ENCODE results near the gene LFNG.

Gene LFNG

GRCh38 chr7:2503056-2503941, 16.3 kb upstream of the LFNG start:
- DNase-seq (ENCODE audit: low read depth, low spot score) = no peak

- no peak for DNase-seq (ENCODE audit: low read depth, low spot score)
These were observed 15.3 kb upstream of the LFNG start for GRCh38 chr7:2504128-2504888.

GRCh38 chr7:2504889-2505375, 14.6 kb upstream of the LFNG start:
- no peak for DNase-seq (ENCODE audit: low read depth, low spot score)

GRCh38 chr7:2505401-2505800, 14.2 kb upstream of the LFNG start:
- no peak for DNase-seq (ENCODE audit: low read depth, low spot score)

- no peak for DNase-seq (ENCODE audit: low read depth, low spot score)
These were observed 12.2 kb upstream of the LFNG start for GRCh38 chr7:2507208-2507916.

- no peak for DNase-seq (ENCODE audit: low read depth, low spot score)
These were observed 11.7 kb upstream of the LFNG start for GRCh38 chr7:2507917-2508306.

GRCh38 chr7:2508327-2509215, 11.0 kb upstream of the LFNG start:
- DNase-seq (ENCODE audit: low read depth, low spot score) = no peak

- DNase-seq (ENCODE audit: low read depth, low spot score) = no peak
These were observed 10.2 kb upstream of the LFNG start for GRCh38 chr7:2509298-2509906.

- no peak for DNase-seq (ENCODE audit: low read depth, low spot score)
These were observed 9.3 kb upstream of the LFNG start for GRCh38 chr7:2510130-2510776.

GRCh38 chr7:2510909-2511768, 8.4 kb upstream of the LFNG start:
- DNase-seq (ENCODE audit: low read depth, low spot score) = no peak

GRCh38 chr7:2511769-2512168, 7.8 kb upstream of the LFNG start:
- DNase-seq (ENCODE audit: low read depth, low spot score) = no peak

- DNase-seq (ENCODE audit: low read depth, low spot score) = no peak
These were observed 7.4 kb upstream of the LFNG start for GRCh38 chr7:2512179-2512661.

- no peak for DNase-seq (ENCODE audit: low read depth, low spot score)
These were observed 6.9 kb upstream of the LFNG start for GRCh38 chr7:2512713-2513112.

GRCh38 chr7:2513702-2514101, 5.9 kb upstream of the LFNG start:
- DNase-seq (ENCODE audit: low read depth, low spot score) = no peak

- DNase-seq (ENCODE audit: low read depth, low spot score) = no peak
These were observed 4.8 kb upstream of the LFNG start for GRCh38 chr7:2514473-2515423.

GRCh38 chr7:2515424-2516193, 4.0 kb upstream of the LFNG start:
- no peak for DNase-seq (ENCODE audit: low read depth, low spot score)

- no peak for DNase-seq (ENCODE audit: low read depth, low spot score)
These were observed 3.4 kb upstream of the LFNG start for GRCh38 chr7:2516194-2516555.

All from ELF-1 (cell line).